ENCODE results near the gene FARS2. TPM values are rescaled to one million over a fixed set of nuclear protein-coding genes. Genes with fewer than 3 reads are reported as not detected.

Gene FARS2
- total and polyA plus RNA-seq, 12 donors = 7.6 to 22.4 (median 20.8) TPM

GRCh38 chr6:5286780-5287179 is 25.5 kb downstream of the FARS2 start:
- Histone ChIP-seq H3K9me3 (no peaks in the 10 kb centered on the region), H3K4me3 (no peak overlapping the region), H3K27me3 (no peaks in the 10 kb centered on the region), H3K4me1 (peaks cover 6 to 24% (median 17%) of the 10 kb centered on the region in 9 donors), H3K36me3 (no peaks in the 10 kb centered on the region), H3K27ac (peak overlapping the region in 8 of 10 donors; percentile 8 to 66 (median 52))
- 84 to 88% methylated on average over 7 of the region's 7 CpGs for WGBS, 2 donors
- ATAC-seq = peak in 3 of 8 donors; percentile 12 to 42 (median 29)
- no peak for TF ChIP-seq CTCF (IDR thresholded peaks at IDR 0.05)
- DNase-seq = no peak
- intact Hi-C loops (cut with DNase I) = no loop called here

GRCh38 chr6:5287205-5287965 is 26.1 kb downstream of the FARS2 start:
- ATAC-seq = peak; percentile 50 to 78 (median 72)
- H3K27me3 ChIP-seq = no peaks in the 10 kb centered on the region
- peak overlapping the region in 9 of 10 donors; percentile 8 to 66 (median 49) for H3K27ac ChIP-seq
- 42 to 63% methylated on average over 12 of the region's 12 CpGs for WGBS, 2 donors
- no peaks in the 10 kb centered on the region for H3K9me3 ChIP-seq
- DNase-seq = peak in 1 of 2 donors; percentile 22
- no peaks in the 10 kb centered on the region for H3K36me3 ChIP-seq
- peak overlapping the region in 1 of 10 donors; percentile 3 for H3K4me3 ChIP-seq
- intact Hi-C loops (cut with DNase I) = no loop called here
- peak in 1 of 9 donors; percentile 7 for TF ChIP-seq CTCF (IDR thresholded peaks at IDR 0.05)
- H3K4me1 ChIP-seq = peaks cover 6 to 29% (median 18%) of the 10 kb centered on the region in 9 donors

GRCh38 chr6:5287966-5288297 is 26.6 kb downstream of the FARS2 start:
- peak overlapping the region in 7 of 10 donors; percentile 17 to 66 (median 38) for H3K27ac ChIP-seq
- ATAC-seq = peak in 4 of 8 donors; percentile 20 to 44 (median 28)

GRCh38 chr6:5290097-5290496 is 28.8 kb downstream of the FARS2 start:
- no peaks in the 10 kb centered on the region for H3K27me3 ChIP-seq
- peaks cover 9 to 41% (median 26%) of the 10 kb centered on the region in 9 donors for H3K4me1 ChIP-seq
- no peaks in the 10 kb centered on the region for H3K36me3 ChIP-seq
- TF ChIP-seq CTCF (IDR thresholded peaks at IDR 0.05) = no peak
- ATAC-seq (no peak), DNase-seq (no peak)
- 93 to 97% methylated on average over 1 of the region's 1 CpG for WGBS, 2 donors
- H3K27ac ChIP-seq = no peak overlapping the region
- no peaks in the 10 kb centered on the region for H3K9me3 ChIP-seq
- H3K4me3 ChIP-seq = no peak overlapping the region
- intact Hi-C loops (cut with DNase I) = no loop called here

More at GRCh38 chr6:5287966-5288297, 26.6 kb downstream of the FARS2 start:
- Histone ChIP-seq H3K9me3 (no peaks in the 10 kb centered on the region), H3K4me1 (peaks cover 6 to 30% (median 18%) of the 10 kb centered on the region in 9 donors), H3K36me3 (no peaks in the 10 kb centered on the region), H3K27me3 (no peaks in the 10 kb centered on the region), H3K4me3 (no peak overlapping the region)
- DNase-seq = no peak
- WGBS, 2 donors = 64 to 85% methylated on average over 2 of the region's 2 CpGs
- TF ChIP-seq CTCF (IDR thresholded peaks at IDR 0.05) = no peak
- intact Hi-C loops (cut with DNase I) = no loop called here

Measured in heart right ventricle (tissue), 16 donors.